Measurements from ENCODE around the gene FMC1.

Gene FMC1

GRCh38 chr7:139360210-139360947 is 19.2 kb downstream of the FMC1 start (continued):
- TF ChIP-seq PBX3 (CRISPR knock-in tag; IDR thresholded peaks at IDR 0.05): peak; percentile 80; the same call in 1 of the 2 replicates

- H3K27ac ChIP-seq (ENCODE audit: extremely low read depth, low read depth, low read length): peak overlapping the region; percentile 80
- ChIA-PET POLR2A (interaction anchor here (0.7 to 2.5 kb wide), 2 partner anchors 8 to 21 kb away, joined by 3 to 35 read pairs; partner anchors contain the start of gene FMC1), CTCF (no interaction called here)
- peaks cover 0 to 28% of the 10 kb centered on the region in 2 experiments; a peak in 1 of 3 replicates for H3K36me3 ChIP-seq (ENCODE audit: control insufficient read depth in 2 of 2, insufficient read depth in 1 of 2, low read length in 2 of 2)
- H3K4me3 ChIP-seq (ENCODE audit: low read depth, low read length): peak overlapping the region; percentile 74
- peaks cover 7% of the 10 kb centered on the region; the same call in 1 of the 2 replicates for H3K4me1 ChIP-seq (ENCODE audit: control insufficient read depth, insufficient read depth, low read length)
- H3K9me3 ChIP-seq (ENCODE audit: control insufficient read depth, insufficient read depth, low read depth, low read length): no peaks in the 10 kb centered on the region
- TF ChIP-seq ZNF184 (tag by site-specific recombination; IDR thresholded peaks at IDR 0.05) (no peak), ZNF175 (tag by site-specific recombination; IDR thresholded peaks at IDR 0.05) (no peak), ZNF776 (tag by site-specific recombination; IDR thresholded peaks at IDR 0.05; ENCODE audit: borderline replicate concordance) (no peak), ZSCAN16 (tag by site-specific recombination; IDR thresholded peaks at IDR 0.05) (no peak), ZNF600 (tag by site-specific recombination; IDR thresholded peaks at IDR 0.05) (no peak), ZNF843 (tag by site-specific recombination; IDR thresholded peaks at IDR 0.05) (no peak), ZNF510 (tag by site-specific recombination; IDR thresholded peaks at IDR 0.05; ENCODE audit: insufficient replicate concordance) (no peak), ZNF639 (tag by site-specific recombination; IDR thresholded peaks at IDR 0.05) (no peak), TRIM28 (IDR thresholded peaks at IDR 0.05; ENCODE audit: borderline replicate concordance, low read length) (no peak), ATF2 (tag by site-specific recombination; IDR thresholded peaks at IDR 0.05; ENCODE audit: low read depth) (no peak), ZBTB8A (tag by site-specific recombination; IDR thresholded peaks at IDR 0.05) (no peak)
Measured at GRCh38 chr7:139360948-139361307, 19.8 kb downstream of the FMC1 start.

GRCh38 chr7:139361523-139361922 is 20.4 kb downstream of the FMC1 start:
- TF ChIP-seq ZNF621 (tag by site-specific recombination; IDR thresholded peaks at IDR 0.05) (no peak), YY1 (tag by site-specific recombination; IDR thresholded peaks at IDR 0.05) (no peak), IKZF3 (tag by site-specific recombination; IDR thresholded peaks at IDR 0.05) (peak; percentile 66; the same call in 1 of the 2 replicates), PRDM6 (tag by site-specific recombination; IDR thresholded peaks at IDR 0.05) (peak; percentile 32; the same call in 1 of the 2 replicates), PRDM1 (tag by site-specific recombination; IDR thresholded peaks at IDR 0.05) (peak; percentile 60)
- no peaks in the 10 kb centered on the region for H3K9me3 ChIP-seq (ENCODE audit: control insufficient read depth, insufficient read depth, low read depth, low read length)
- ChIA-PET POLR2A (no interaction called here), CTCF (interaction anchor here (0.7 kb wide), 1 partner anchor 23 kb away, joined by 3 read pairs; no protein-coding TSS in a partner anchor)
- H3K27ac ChIP-seq (ENCODE audit: extremely low read depth, low read depth, low read length): no peak overlapping the region
- H3K4me1 ChIP-seq (ENCODE audit: control insufficient read depth, insufficient read depth, low read length): peaks cover 7% of the 10 kb centered on the region; the same call in 1 of the 2 replicates
- peaks cover 0 to 33% of the 10 kb centered on the region in 2 experiments; a peak in 1 of 3 replicates for H3K36me3 ChIP-seq (ENCODE audit: control insufficient read depth in 2 of 2, insufficient read depth in 1 of 2, low read length in 2 of 2)
- H3K4me3 ChIP-seq (ENCODE audit: low read depth, low read length): peak overlapping the region; percentile 74
